Aortic smooth muscle cell (primary cell): ENCODE measurements around the gene OR2T3. TPM values are rescaled to one million over a fixed set of nuclear protein-coding genes. Genes with fewer than 3 reads are reported as not detected.

Source experiments
- total RNA-seq: library from RNA; depleted of rRNA; stranded (reverse); fragments of >200 nt; gene quantifications from 2 replicates; pipeline ENCODE4 v1.2.3, GENCODE V29; 2014

Gene OR2T3
- not detected in 2 replicates for total RNA-seq

GRCh38 chr1:248473051-248473450 lies at the start of gene OR2T3:
Gene OR2T3 (plus strand): TSS chr1:248473351. CDS start chr1:248473351, 0 bp downstream.

GRCh38 chr1:248445399-248445798 lies 27.8 kb upstream of the OR2T3 start, which contains the start of gene OR2T2:
Gene OR2T2 (plus strand): TSS chr1:248445637. CDS start chr1:248452798, 7,161 bp downstream.

GRCh38 chr1:248488289-248488688 lies 15.1 kb downstream of the OR2T3 start, which contains the start of gene OR2T5:
Gene OR2T5 (plus strand): TSS chr1:248488589. CDS start chr1:248488589, 0 bp downstream.

GRCh38 chr1:248507773-248508172 lies 34.6 kb downstream of the OR2T3 start, which contains the start of gene OR2G6:
Gene OR2G6 (plus strand): TSS chr1:248508073. CDS start chr1:248521647, 13,574 bp downstream.

Other genes starting within 250 kb of the OR2T3 start
- not detected in 2 replicates for gene OR2M4, start 241.9 kb upstream of the OR2T3 start, total RNA-seq
- not detected in 2 replicates for gene OR2T33, start 195.4 kb upstream of the OR2T3 start, total RNA-seq
- gene OR2T12, start 169.9 kb upstream of the OR2T3 start, total RNA-seq = not detected in 2 replicates
- not detected in 2 replicates for gene OR2M7, start 148.8 kb upstream of the OR2T3 start, total RNA-seq
- not detected in 2 replicates for gene OR14C36, start 124.6 kb upstream of the OR2T3 start, total RNA-seq
- not detected in 2 replicates for gene OR2T4, start 111.7 kb upstream of the OR2T3 start, total RNA-seq
- not detected in 2 replicates for gene OR2T6, start 97.6 kb upstream of the OR2T3 start, total RNA-seq
- not detected in 2 replicates for gene OR2T1, start 70.3 kb upstream of the OR2T3 start, total RNA-seq
- not detected in 2 replicates for gene OR2T2, start 27.7 kb upstream of the OR2T3 start, total RNA-seq
- gene OR2T5, start 15.2 kb downstream of the OR2T3 start, total RNA-seq = not detected in 2 replicates
- gene OR2G6, start 34.7 kb downstream of the OR2T3 start, total RNA-seq = not detected in 2 replicates
- gene OR2T29, start 89.4 kb downstream of the OR2T3 start, total RNA-seq = 0.06 TPM in 1 of 2 replicates, not detected in the other
- not detected in 2 replicates for gene OR2T34, start 101.4 kb downstream of the OR2T3 start, total RNA-seq
- gene OR2T10, start 124.3 kb downstream of the OR2T3 start, total RNA-seq = not detected in 2 replicates
- not detected in 2 replicates for gene OR2T11, start 161.7 kb downstream of the OR2T3 start, total RNA-seq
- gene OR2T35, start 171.9 kb downstream of the OR2T3 start, total RNA-seq = not detected in 2 replicates
- gene OR2T27, start 182.2 kb downstream of the OR2T3 start, total RNA-seq = not detected in 2 replicates
- gene OR14I1, start 229.4 kb downstream of the OR2T3 start, total RNA-seq = not detected in 2 replicates